NCI-H1694 (cell line): ENCODE measurements around the gene MAP2K1.
"Not testable (repeated sequence)": the region's sequence is repeated elsewhere in the genome, so short reads cannot be mapped to it uniquely, and the experiment has no call there.

ENCODE experiments used
- DNase-seq: peaks from one replicate; lab custom pipeline; 2025; lab: John Stamatoyannopoulos, UW

MAP2K1 gene

DNA sequence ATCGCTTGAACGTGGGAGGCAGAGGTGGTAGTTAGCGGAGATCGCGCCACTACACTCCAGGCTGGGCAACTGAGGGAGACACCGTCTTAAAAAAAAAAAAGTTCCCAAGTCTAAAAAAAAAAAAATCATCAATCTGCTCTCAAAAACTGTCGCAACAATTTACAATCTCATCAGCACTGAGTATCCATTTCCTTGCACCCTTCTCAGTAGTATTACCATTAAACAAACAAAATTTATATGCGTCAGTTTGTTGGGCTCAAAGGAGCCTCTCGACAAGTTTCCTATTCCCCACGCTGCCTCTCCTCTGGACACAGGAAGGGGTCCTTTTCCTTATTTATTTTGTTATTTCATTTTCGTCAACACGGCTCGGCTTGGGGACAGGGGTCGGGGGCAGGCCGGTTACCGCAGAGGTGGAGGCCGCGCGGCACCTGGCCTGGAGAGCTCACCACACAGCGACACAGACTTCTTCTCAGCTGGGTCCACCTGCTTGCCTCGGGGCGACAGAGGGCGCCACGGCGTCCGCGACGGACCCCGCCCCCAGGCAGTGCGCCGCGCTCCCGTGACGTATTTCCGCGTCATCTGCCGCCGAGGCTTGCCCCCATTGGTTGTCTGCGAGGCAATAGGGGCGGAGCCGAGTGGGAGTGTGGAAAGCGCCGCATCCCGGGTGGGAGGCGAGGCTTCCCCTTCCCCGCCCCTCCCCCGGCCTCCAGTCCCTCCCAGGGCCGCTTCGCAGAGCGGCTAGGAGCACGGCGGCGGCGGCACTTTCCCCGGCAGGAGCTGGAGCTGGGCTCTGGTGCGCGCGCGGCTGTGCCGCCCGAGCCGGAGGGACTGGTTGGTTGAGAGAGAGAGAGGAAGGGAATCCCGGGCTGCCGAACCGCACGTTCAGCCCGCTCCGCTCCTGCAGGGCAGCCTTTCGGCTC is at the start of gene MAP2K1:
Gene MAP2K1, plus strand, starts transcription at position 709 of the 920 bp plus-strand sequence. CDS start 436 bp downstream, outside the sequence.
- peak; percentile 86 for DNase-seq

GRCh38 chr15:66348530-66348929 is 38.2 kb upstream of the MAP2K1 start:
- DNase-seq: not testable (repeated sequence)

GRCh38 chr15:66356077-66356358 is 30.7 kb upstream of the MAP2K1 start:
- DNase-seq: peak; percentile 52

DNA sequence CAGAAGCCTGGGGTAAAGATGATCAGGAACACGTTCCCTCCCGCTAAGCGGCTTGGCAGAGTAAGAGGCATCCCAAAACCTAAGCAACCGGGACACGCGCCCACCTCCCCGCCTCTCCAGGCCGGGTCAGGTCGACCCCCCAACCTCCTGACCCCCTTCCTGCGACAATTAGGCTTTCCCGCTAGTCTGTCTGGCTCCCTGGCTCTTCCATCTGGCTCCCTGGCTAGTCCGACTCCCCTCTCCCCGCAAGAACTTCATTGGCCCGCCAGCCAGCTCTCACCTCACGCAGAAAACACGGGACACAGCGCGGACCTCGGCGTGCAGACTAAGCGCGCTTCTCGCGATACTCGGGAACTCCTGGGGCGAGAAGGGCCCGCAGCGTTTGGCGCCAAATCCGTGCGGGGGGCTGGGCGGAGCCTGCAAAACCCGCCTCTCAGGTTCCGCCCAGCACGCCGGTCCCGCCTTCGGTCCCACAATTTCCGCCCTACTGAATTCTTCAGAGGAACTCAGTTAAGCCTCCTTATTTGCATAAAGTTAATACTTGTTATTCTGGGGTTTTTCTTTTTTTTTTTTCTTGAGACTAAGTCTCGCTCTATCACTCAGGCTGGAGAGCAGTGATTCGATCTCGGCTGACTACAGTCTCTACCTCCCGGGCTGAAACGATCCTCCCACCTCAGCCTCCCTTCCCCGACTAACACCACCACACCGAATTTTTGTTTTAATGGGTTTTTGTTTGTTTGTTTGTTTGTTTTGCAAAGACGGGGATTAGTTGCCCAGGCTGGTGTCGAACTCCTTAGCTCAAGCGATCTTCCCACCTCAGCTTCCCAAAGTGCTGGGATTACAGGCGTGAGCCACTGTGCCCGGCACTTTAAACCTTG is 30.1 kb upstream of the MAP2K1 start, which contains the start of gene TIPIN:
Gene TIPIN, minus strand, starts transcription at position 327 of the 878 bp plus-strand sequence. CDS start 3,738 bp downstream, outside the sequence.
- peak; percentile 87 for DNase-seq

- DNase-seq: no peak
Observed at GRCh38 chr15:66359740-66360139, 27.0 kb upstream of the MAP2K1 start.

DNA sequence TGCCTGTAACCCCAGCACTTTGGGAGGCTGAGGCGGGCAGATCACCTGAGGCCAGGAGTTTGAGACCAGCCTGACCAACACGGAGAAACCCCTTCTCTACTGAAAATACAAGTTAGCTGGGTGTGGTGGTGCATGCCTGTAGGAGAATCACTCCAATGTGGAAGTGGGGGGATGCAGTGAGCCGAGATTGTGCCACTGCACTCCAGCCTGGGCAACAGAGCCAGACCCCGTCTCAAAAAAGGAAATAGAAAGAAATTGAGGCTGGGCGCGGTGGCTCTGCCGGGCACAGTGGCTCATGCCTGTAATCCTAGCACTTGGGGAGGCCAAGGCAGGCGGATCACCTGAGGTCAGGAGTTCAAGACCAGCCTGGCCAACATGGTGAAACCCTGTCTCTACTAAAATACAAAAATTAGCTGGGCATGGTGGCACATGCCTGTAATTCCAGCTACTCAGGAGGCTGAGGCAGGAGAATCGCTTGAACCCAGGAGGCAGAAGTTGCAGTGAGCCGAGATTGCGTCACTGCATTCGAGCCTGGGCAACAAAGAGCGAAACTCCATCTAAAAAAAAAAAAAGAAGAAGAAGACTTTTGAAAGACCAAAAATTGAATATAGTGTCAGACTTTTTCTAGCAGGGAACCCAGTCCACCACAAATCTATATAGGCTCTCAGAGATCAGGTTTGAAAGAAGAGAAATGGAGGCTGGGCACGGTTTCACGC is 24.8 kb upstream of the MAP2K1 start:
- DNase-seq: not testable (repeated sequence)

GRCh38 chr15:66362776-66363175 is 23.9 kb upstream of the MAP2K1 start:
- no peak for DNase-seq

DNA sequence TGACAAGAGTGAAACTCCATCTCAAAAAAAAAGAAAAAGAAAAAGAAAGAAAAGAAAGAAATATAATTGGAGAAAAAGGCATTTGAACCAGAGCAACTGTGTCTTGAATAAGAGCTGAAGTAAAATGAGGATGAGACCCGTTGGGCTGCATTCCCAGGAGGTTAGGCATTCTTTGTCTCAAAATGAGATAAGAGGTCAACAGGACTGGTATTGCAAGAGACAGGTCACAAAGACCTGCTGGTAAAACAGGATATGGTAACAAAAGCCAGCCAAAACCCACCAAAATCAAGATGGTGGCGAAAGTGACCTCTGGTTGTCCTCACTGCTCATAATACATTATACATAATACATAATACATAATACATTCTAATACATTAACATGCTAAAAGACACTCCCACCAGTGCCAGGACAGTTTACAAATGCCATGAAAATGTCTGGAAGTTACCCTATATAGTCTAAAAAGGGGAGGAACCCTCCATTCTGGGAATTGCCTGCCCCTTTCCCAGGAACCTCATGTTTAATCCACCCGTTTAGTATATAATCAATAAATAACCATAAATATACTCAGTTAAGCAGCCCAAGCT is 21.7 kb upstream of the MAP2K1 start:
- no peak for DNase-seq

DNA sequence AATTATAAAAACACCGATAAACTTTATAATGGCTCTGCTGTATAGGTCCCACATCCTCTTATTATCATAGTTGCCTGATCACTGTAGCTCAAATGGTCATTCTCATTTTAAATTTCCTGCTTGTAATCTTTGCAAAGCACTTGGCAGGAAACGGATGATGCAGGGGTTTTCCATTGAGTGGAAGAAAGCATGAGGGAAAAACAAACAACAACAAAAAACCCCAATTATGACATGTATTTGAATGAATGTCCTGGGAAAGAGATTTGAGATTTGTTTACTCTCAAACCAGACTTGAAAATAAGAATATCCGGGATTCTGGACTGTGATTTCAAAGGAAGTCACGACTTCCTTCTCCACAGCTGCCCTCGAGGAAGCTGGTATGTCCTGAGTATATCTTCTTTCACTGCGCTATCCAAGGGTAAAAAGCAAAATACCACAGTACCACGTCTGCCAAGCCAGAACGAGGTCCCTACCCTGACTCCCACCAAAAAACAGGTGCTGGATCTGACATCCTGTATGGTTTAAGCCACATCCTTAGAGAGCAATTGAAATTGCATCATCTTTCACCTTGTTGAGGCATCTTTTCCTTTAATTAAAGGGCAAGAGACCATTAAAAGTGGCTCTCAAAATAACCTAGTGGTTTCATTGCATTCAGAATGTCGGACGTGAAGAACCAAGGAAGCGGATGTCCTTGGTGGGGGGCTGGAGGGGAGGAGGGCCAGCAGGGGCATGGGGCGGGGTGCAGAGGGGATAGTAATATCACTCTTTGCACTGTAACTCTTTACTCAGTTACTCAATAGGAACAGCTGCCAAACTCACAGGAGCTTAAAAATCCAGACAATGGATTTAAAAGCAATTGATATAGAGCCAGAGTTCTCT is 16.7 kb upstream of the MAP2K1 start:
- no peak for DNase-seq

DNA sequence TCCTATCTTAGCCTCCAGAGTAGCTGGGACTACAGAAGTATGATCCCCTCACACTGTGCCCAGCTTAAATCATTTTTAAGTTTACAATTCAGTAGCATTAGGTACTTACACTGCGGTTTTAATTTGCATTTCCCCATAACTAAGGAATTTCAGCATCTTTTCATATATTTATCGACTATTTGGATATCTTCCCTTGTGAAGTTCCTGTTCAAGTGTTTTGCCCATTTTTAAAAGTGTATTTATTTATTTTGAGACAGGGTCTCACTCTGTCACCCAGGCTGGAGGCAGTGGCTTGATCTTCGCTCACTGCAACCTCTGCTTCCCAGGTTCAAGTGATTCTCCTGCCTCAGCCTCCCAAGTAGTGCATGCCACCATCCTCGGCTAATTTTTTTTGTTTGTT is 12.5 kb upstream of the MAP2K1 start:
- DNase-seq: no peak

GRCh38 chr15:66378814-66379430 is 7.8 kb upstream of the MAP2K1 start:
- DNase-seq: no peak

GRCh38 chr15:66381376-66381775 is 5.3 kb upstream of the MAP2K1 start:
- DNase-seq: not testable (repeated sequence)

DNA sequence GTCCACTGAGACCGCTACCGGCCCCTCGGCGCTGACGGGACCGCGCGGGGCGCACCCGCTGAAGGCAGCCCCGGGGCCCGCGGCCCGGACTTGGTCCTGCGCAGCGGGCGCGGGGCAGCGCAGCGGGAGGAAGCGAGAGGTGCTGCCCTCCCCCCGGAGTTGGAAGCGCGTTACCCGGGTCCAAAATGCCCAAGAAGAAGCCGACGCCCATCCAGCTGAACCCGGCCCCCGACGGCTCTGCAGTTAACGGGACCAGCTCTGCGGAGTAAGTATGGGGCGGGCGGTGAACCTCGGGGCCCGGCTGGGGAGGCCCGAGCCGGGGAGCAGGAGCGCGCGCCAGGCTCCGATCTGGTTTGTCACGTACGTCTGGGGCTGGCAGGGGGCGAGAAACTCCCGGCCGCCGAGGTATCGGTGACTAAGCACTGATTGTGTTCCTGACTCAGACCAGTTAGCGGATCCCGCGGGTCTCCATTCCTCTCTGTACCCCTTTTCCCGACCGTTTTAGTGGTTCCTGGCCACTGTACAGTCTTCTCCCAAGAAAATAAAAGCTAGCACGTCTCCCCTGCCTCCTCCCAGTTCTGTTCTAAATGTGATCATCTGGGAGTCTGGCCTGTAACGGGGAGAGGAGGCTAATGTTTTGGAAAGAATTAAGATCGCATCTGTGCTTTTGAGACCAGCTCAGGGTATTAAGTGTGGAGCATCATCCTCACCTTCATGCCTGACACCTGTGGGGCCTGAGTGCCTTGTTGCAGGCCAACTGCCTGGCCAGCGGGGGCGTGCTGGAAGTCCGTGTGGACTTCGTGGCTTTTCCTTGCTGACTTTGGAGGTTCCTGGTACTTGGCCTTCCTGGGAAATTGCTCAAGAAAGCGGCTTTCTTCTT is 691 bp downstream of the MAP2K1 start:
- peak; percentile 0 for DNase-seq

- no peak for DNase-seq
Observed at GRCh38 chr15:66388043-66388363, 1.3 kb downstream of the MAP2K1 start.

DNA sequence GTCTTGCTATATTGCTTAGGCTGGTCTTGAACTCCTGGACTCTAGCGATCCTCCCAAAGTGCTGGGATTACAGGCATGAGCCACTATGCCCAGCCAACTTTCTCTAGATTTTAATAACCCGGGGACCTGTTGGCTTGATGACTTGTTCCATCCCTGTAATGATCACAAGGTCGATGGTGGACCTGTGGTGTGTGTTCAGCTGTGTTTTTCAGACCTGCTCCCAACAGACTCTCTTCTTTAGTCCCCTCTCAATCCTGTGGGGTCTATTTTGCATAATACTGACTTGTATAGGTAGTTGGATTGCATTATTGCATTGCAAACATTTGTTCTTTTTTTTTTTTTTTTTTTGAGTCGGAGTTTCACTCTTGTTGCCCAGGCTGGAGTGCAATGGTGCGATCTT is 1.9 kb downstream of the MAP2K1 start:
- DNase-seq: no peak

- DNase-seq: no peak
Observed at GRCh38 chr15:66389098-66389858, 2.6 kb downstream of the MAP2K1 start.

DNA sequence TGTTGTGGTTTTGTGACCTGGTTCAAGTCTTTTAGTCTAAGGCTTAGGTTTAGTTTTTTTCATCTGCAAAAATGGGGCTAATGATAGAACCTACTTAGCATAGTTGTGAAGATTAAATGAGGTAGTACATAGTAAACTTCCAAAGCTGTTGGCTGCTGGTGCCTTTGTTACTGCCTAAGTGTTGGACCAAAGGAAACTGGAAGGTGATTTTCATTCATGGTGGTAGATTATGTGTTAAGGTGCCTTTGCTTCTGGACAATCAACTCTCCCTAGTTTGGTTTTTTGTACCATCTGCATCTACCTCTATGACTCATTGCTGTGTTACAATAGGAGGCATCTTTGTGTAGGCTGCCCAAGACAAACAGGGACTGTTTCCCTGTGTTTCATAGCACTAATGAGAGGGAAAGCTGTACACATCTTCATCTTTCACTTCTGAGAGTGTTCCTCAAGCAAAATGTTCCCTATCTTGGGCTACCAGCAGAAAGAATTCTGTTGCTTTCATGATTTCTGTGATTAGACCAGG is 3.2 kb downstream of the MAP2K1 start:
- no peak for DNase-seq

DNA sequence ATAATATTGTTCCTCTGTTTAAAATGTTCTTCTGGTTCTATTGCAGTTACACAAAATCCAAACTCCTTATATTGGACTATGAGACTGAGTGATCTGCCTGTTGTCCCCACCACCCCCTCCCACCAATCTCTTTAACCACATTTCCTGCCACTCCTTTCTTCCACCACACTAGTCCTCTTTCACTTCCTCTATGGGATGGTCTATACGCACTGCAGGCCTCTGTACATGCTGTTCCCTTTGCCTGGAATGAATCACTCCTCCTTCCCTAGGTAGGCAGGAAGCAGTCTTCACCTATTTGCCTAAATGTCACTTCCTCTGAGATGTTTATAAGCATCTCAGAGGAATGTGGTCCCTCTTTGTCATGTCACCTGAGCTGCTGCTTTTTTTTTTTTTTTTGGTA is 4.0 kb downstream of the MAP2K1 start:
- no peak for DNase-seq
